Endothelial cell of umbilical vein (primary cell): ENCODE measurements around the gene CARNS1.

Experiments used
- EZH2 ChIP-seq: IDR thresholded peaks from 2 replicates; pipeline ENCODE4 v1.6.1; 2012; ENCODE audit warnings: borderline replicate concordance, low read depth, mild to moderate bottlenecking, moderate library complexity, low read length, inconsistent platforms; ENCODE audit not compliant: severe bottlenecking
- FOS ChIP-seq: IDR thresholded peaks from 2 replicates; pipeline ENCODE4 v1.6.1; 2011; ENCODE audit warnings: mild to moderate bottlenecking, low read length, moderate library complexity, borderline replicate concordance; ENCODE audit not compliant: insufficient read depth
- JUN ChIP-seq: IDR thresholded peaks from 2 replicates; pipeline ENCODE4 v1.6.1; 2011; ENCODE audit warnings: borderline replicate concordance, low read depth; ENCODE audit not compliant: insufficient read length, insufficient read depth
- MYC ChIP-seq: IDR thresholded peaks from one replicate; pipeline ENCODE4 v1.6.1; 2011; ENCODE audit warnings: mild to moderate bottlenecking, low read depth, low read length
- POLR2A ChIP-seq: IDR thresholded peaks from 2 replicates; pipeline ENCODE4 v1.6.1; 2012; ENCODE audit warnings: low read depth, mild to moderate bottlenecking, control low read depth, low read length
- TF ChIP-seq, protein P1 (sequence below), 2 donors: IDR thresholded peaks; 1 replicate in 1 of 2; 2 replicates in 1 of 2; pipeline ENCODE4 v1.5.1; 2011; ENCODE audit warnings: low read length in 2 of 2, mild to moderate bottlenecking in 2 of 2, moderate library complexity in 2 of 2, control low read depth in 1 of 2, inconsistent platforms in 1 of 2, low read depth in 1 of 2; ENCODE audit not compliant: insufficient read depth in 1 of 2; ENCODE audit errors: extremely low read depth in 1 of 2

DNA sequence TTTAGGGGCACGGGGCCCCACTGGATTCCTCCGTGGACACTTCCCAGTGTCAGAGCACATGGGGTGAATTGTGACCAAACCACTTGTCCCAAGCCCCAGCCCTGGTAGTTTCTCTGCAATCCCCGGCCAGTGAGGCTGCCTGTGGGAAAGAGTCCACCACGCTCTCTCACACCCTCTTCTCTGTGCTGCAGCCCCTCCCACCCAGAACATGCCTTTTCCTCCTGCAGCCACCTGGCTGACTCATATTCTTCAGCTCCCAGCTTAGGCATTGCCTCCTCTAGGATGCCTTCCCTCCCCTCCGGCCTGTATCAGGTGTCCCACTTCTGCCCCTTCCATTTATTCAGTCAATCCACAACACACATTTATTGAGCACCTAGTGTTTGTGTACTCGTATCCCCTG is 7.4 kb downstream of the CARNS1 start:
- TF ChIP-seq, protein P1, sequence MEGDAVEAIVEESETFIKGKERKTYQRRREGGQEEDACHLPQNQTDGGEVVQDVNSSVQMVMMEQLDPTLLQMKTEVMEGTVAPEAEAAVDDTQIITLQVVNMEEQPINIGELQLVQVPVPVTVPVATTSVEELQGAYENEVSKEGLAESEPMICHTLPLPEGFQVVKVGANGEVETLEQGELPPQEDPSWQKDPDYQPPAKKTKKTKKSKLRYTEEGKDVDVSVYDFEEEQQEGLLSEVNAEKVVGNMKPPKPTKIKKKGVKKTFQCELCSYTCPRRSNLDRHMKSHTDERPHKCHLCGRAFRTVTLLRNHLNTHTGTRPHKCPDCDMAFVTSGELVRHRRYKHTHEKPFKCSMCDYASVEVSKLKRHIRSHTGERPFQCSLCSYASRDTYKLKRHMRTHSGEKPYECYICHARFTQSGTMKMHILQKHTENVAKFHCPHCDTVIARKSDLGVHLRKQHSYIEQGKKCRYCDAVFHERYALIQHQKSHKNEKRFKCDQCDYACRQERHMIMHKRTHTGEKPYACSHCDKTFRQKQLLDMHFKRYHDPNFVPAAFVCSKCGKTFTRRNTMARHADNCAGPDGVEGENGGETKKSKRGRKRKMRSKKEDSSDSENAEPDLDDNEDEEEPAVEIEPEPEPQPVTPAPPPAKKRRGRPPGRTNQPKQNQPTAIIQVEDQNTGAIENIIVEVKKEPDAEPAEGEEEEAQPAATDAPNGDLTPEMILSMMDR (IDR thresholded peaks at IDR 0.05; ENCODE audit: extremely low read depth in 1 of 2, insufficient read depth in 1 of 2, low read depth in 1 of 2, low read length in 2 of 2) = no peak
- TF ChIP-seq MYC (no peak), EZH2 (no peak), JUN (no peak), POLR2A (no peak), FOS (no peak)
